Calu3 (cell line): ENCODE results near the gene ZDHHC4. TPM values are rescaled to one million over a fixed set of nuclear protein-coding genes. Genes with fewer than 3 reads are reported as not detected.

Experiments used
- BruUV-seq: library from RNA; stranded (reverse); fragments of 400-500 nt; replicated peaks from 2 replicates; lab custom pipeline; 2021; lab: Mats Ljungman, UMichigan
- CTCF ChIA-PET: fragments of 300-600 bp; sonication (Branson Sonifier 250); formaldehyde crosslinking; loops from one replicate; lab custom pipeline; 2022; ENCODE audit warnings: antibody characterized with exemption; lab: Charles Lee
- DNase-seq: peaks from one replicate; pipeline ENCODE4 v3.0.0; 2022
- H3K27ac Mint-ChIP-seq: one replicate; pipeline ENCODE4 v1.8.0; 2022; ENCODE audit warnings: mixed read lengths; ENCODE audit not compliant: unreplicated experiment
- H3K27me3 Mint-ChIP-seq: one replicate; pipeline ENCODE4 v1.8.0; 2022; ENCODE audit warnings: mixed read lengths; ENCODE audit not compliant: unreplicated experiment
- H3K36me3 Mint-ChIP-seq: one replicate; pipeline ENCODE4 v1.8.0; 2022; ENCODE audit warnings: mild to moderate bottlenecking, moderate library complexity, mixed read lengths; ENCODE audit not compliant: insufficient read depth, unreplicated experiment
- H3K4me1 Mint-ChIP-seq: one replicate; pipeline ENCODE4 v1.8.0; 2022; ENCODE audit warnings: mild to moderate bottlenecking, low read depth, mixed read lengths; ENCODE audit not compliant: unreplicated experiment
- H3K4me3 Mint-ChIP-seq: one replicate; pipeline ENCODE4 v1.8.0; 2022; ENCODE audit warnings: mild to moderate bottlenecking, low read depth, moderate library complexity, mixed read lengths; ENCODE audit not compliant: unreplicated experiment
- H3K9me3 Mint-ChIP-seq: one replicate; pipeline ENCODE4 v1.8.0; 2022; ENCODE audit warnings: low read depth, mixed read lengths; ENCODE audit not compliant: unreplicated experiment
- CTCF ChIP-seq: fragments of 200-600 bp; IDR thresholded peaks from one replicate; pipeline ENCODE4 v1.8.0; 2022; ENCODE audit warnings: antibody characterized with exemption; ENCODE audit not compliant: unreplicated experiment
- intact Hi-C: fragments of 100-400 bp; cut with micrococcal nuclease; formaldehyde crosslinking; loops from one replicate; pipeline ENCODE4 v1.10.0; 2022; ENCODE audit not compliant: unreplicated experiment
- total RNA-seq: library from RNA; stranded (reverse); gene quantifications from 2 replicates; pipeline ENCODE4 v1.2.3, GENCODE V29; 2022

The ZDHHC4 gene
- total RNA-seq, 1 experiment from 2014 or later, result 83.9 TPM

- Mint-ChIP-seq H3K9me3 (no peaks in the 10 kb centered on the region), H3K27me3 (no peaks in the 10 kb centered on the region), H3K36me3 (peaks cover 51% of the 10 kb centered on the region), H3K27ac (no peak overlapping the region), H3K4me1 (no peaks in the 10 kb centered on the region), H3K4me3 (no peak overlapping the region)
- CTCF ChIA-PET, result no interaction called here
- DNase-seq, result no peak
- intact Hi-C loops, result no loop called here
- TF ChIP-seq CTCF, result no peak
- BruUV-seq, result no TSS peak
Observed at GRCh38 chr7:6604458-6604857, 27.2 kb downstream of the ZDHHC4 start.

GRCh38 chr7:6606866-6607583 lies 29.8 kb downstream of the ZDHHC4 start:
- H3K9me3 Mint-ChIP-seq, result no peaks in the 10 kb centered on the region
- no peak for DNase-seq
- no TSS peak for BruUV-seq
- H3K4me1 Mint-ChIP-seq, result no peaks in the 10 kb centered on the region
- no peak overlapping the region for H3K4me3 Mint-ChIP-seq
- CTCF ChIA-PET, result no interaction called here
- H3K36me3 Mint-ChIP-seq, result peaks cover 37% of the 10 kb centered on the region
- H3K27ac Mint-ChIP-seq, result no peak overlapping the region
- no peak for TF ChIP-seq CTCF
- intact Hi-C loops, result no loop called here
- peaks cover under 1% of the 10 kb centered on the region for H3K27me3 Mint-ChIP-seq

GRCh38 chr7:6607651-6608051 lies 30.4 kb downstream of the ZDHHC4 start:
- CTCF ChIA-PET, result no interaction called here
- no peak for TF ChIP-seq CTCF
- no peaks in the 10 kb centered on the region for H3K9me3 Mint-ChIP-seq
- no peaks in the 10 kb centered on the region for H3K4me1 Mint-ChIP-seq
- peaks cover 31% of the 10 kb centered on the region for H3K36me3 Mint-ChIP-seq
- peaks cover 7% of the 10 kb centered on the region for H3K27me3 Mint-ChIP-seq
- no TSS peak for BruUV-seq
- no peak for DNase-seq
- no peak overlapping the region for H3K4me3 Mint-ChIP-seq
- intact Hi-C loops, result no loop called here
- H3K27ac Mint-ChIP-seq, result no peak overlapping the region

- CTCF ChIA-PET, result interaction anchor here (0.6 kb wide), 1 partner anchor 959 kb away, joined by 5 read pairs; the partner anchor contains the start of gene MIOS
- H3K4me1 Mint-ChIP-seq, result no peaks in the 10 kb centered on the region
- intact Hi-C loops, result no loop called here
- no peaks in the 10 kb centered on the region for H3K9me3 Mint-ChIP-seq
- H3K27ac Mint-ChIP-seq, result no peak overlapping the region
- H3K36me3 Mint-ChIP-seq, result peaks cover 27% of the 10 kb centered on the region
- no peak overlapping the region for H3K4me3 Mint-ChIP-seq
- no peak for TF ChIP-seq CTCF
- BruUV-seq, result no TSS peak
- peaks cover 11% of the 10 kb centered on the region for H3K27me3 Mint-ChIP-seq
- no peak for DNase-seq
Observed at GRCh38 chr7:6608081-6608480, 30.8 kb downstream of the ZDHHC4 start.
